ENCODE data around the gene NOTCH1.

DNA sequence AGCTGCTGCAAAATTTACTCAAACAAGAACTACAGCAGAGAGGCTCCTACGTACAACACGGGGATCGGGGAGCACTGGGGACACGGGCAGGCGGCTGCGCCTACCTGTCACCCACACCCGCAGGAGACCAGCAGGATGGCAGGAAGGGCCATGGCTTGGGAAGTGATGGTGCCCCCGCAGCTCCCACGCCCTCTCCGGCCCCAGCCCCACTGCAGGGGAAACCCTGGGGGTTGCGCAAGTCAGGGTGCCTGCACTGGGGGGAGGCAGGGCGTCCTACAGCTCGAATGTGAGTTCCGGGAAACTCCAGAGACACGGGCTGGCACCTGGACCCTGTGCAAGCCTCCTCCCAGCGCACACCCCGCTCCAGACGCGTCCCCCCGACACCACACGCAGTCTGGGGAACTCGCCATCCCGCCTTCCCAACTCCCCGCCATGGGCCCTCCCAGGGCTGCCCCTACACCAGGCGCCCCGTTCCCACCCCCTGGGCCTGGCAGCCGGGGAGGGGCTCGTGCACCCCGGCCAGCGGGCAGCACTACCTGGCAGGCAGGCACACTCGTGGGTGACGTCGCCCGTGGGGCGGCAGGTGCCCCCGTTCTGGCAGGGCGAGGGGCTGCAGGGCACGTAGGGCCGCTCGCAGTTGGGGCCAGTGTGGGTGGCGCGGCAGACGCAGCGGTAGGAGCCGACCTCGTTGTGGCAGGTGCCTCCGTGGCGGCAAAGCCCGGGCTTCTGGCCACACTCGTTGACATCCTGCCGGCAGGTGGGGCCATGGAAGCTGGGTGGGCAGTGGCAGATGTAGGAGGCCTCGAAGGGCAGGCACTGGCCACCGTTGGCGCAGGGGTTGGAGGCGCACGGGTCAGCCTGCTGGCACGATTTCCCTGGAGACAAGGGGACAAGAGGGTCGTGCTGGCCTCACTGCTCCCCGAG is 23.3 kb downstream of the NOTCH1 start:
- TF ChIP-seq, protein P1, sequence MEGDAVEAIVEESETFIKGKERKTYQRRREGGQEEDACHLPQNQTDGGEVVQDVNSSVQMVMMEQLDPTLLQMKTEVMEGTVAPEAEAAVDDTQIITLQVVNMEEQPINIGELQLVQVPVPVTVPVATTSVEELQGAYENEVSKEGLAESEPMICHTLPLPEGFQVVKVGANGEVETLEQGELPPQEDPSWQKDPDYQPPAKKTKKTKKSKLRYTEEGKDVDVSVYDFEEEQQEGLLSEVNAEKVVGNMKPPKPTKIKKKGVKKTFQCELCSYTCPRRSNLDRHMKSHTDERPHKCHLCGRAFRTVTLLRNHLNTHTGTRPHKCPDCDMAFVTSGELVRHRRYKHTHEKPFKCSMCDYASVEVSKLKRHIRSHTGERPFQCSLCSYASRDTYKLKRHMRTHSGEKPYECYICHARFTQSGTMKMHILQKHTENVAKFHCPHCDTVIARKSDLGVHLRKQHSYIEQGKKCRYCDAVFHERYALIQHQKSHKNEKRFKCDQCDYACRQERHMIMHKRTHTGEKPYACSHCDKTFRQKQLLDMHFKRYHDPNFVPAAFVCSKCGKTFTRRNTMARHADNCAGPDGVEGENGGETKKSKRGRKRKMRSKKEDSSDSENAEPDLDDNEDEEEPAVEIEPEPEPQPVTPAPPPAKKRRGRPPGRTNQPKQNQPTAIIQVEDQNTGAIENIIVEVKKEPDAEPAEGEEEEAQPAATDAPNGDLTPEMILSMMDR (IDR thresholded peaks at IDR 0.05), result no peak
- TF ChIP-seq POLR2A (IDR thresholded peaks at IDR 0.05), result no peak

Data from body of pancreas (tissue), 4 donors.